ENCODE results near the gene ALKBH7.
"Not testable (repeated sequence)": the region's sequence is repeated elsewhere in the genome, so short reads cannot be mapped to it uniquely, and the experiment has no call there.

DNA sequence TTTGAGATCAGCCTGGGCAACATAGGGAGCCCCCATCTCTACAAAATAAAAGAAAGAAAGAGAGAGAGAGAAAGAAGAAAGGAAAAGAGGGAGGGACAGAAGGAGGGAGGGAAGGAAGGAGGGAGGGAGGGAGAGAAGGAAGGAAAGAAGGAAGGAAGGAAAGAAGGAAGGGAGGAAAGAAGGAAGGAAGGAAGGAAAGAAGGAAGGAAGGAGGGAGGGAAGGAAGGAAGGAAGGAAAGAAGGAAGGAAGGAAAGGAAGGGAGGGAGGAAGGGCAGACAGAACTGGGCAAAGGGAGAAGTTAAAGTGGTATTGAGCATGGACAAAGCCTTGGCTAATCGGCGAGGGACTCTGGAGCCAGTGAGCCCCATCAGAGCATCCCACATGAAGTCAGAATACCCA is 23.3 kb upstream of the ALKBH7 start:
- not testable (repeated sequence) for TF ChIP-seq POLR2AphosphoS5 (IDR thresholded peaks at IDR 0.05); POLR2A (IDR thresholded peaks at IDR 0.05; ENCODE audit: low read depth)
- TF ChIP-seq, protein P1, sequence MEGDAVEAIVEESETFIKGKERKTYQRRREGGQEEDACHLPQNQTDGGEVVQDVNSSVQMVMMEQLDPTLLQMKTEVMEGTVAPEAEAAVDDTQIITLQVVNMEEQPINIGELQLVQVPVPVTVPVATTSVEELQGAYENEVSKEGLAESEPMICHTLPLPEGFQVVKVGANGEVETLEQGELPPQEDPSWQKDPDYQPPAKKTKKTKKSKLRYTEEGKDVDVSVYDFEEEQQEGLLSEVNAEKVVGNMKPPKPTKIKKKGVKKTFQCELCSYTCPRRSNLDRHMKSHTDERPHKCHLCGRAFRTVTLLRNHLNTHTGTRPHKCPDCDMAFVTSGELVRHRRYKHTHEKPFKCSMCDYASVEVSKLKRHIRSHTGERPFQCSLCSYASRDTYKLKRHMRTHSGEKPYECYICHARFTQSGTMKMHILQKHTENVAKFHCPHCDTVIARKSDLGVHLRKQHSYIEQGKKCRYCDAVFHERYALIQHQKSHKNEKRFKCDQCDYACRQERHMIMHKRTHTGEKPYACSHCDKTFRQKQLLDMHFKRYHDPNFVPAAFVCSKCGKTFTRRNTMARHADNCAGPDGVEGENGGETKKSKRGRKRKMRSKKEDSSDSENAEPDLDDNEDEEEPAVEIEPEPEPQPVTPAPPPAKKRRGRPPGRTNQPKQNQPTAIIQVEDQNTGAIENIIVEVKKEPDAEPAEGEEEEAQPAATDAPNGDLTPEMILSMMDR (IDR thresholded peaks at IDR 0.05) = not testable (repeated sequence)
